ENCODE data around the gene ATP6V0B. TPM values are rescaled to one million over a fixed set of nuclear protein-coding genes. Genes with fewer than 3 reads are reported as not detected.

Gene ATP6V0B
- polyA plus RNA-seq, 1 experiment = 186 TPM

DNA sequence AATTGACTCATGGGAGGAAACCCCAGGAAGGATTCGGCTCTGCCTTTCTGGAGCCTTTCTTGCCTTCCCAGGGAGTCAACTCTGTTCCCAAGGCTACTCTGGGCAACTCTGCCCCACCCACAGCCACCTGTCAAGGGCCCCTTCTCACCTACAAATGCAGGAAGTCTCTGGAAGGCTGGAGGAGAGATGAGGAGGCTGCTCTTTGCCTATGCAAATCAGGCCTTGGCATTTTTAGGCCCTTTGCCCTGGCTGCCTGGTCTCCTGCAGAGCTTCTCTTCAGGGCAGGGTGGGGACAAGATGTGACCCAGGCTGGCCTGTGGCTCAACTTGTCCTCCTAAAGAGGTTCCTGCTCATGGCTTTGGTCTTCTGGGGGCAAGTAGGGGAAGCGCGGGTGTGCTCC is 51.1 kb downstream of the ATP6V0B start:
- TF ChIP-seq, protein P1, sequence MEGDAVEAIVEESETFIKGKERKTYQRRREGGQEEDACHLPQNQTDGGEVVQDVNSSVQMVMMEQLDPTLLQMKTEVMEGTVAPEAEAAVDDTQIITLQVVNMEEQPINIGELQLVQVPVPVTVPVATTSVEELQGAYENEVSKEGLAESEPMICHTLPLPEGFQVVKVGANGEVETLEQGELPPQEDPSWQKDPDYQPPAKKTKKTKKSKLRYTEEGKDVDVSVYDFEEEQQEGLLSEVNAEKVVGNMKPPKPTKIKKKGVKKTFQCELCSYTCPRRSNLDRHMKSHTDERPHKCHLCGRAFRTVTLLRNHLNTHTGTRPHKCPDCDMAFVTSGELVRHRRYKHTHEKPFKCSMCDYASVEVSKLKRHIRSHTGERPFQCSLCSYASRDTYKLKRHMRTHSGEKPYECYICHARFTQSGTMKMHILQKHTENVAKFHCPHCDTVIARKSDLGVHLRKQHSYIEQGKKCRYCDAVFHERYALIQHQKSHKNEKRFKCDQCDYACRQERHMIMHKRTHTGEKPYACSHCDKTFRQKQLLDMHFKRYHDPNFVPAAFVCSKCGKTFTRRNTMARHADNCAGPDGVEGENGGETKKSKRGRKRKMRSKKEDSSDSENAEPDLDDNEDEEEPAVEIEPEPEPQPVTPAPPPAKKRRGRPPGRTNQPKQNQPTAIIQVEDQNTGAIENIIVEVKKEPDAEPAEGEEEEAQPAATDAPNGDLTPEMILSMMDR (IDR thresholded peaks at IDR 0.05; ENCODE audit: insufficient read depth, low read depth, low read length) = no peak
- H3K4me3 ChIP-seq (ENCODE audit: low read depth, low read length) = no peak overlapping the region
- ChIA-PET CTCF (interaction anchor here (1.5 kb wide), 1 partner anchor 22 kb away, joined by 3 read pairs; no protein-coding TSS in a partner anchor), POLR2A (no interaction called here)
- H3K36me3 ChIP-seq (ENCODE audit: control insufficient read depth, insufficient read depth, low read length) = peaks cover 17% of the 10 kb centered on the region
- H3K27me3 ChIP-seq (ENCODE audit: control insufficient read depth, insufficient read depth, low read length) = no peaks in the 10 kb centered on the region
- DNase-seq (ENCODE audit: low read depth) = no peak

DNA sequence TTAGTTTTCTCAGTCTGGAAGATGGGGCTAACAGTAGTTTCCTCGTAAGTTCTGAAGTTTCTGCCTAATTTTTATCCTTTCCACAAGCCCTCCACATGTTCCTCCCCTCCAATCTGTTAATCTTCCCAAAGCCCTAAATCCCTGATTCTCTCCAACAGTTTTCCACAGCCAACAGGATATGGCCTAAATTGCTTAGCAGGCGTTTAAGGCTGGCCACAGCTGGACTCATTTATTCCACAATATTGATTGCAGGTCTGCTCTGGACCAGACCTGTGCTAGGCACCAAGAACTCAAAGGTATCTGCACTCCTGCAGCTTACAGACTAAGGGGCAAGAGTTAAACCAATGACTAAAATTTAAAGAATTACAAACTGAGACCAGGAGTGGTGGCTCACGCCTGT is 52.6 kb downstream of the ATP6V0B start:
- CTCF ChIA-PET = interaction anchor here (1.0 to 6.6 kb wide), 5 partner anchors 10 to 22 kb away, joined by 3 to 41 read pairs (median 6); no protein-coding TSS in a partner anchor
- Histone ChIP-seq H3K4me3 (ENCODE audit: low read depth, low read length) (no peak overlapping the region), H3K27me3 (ENCODE audit: control insufficient read depth, insufficient read depth, low read length) (no peaks in the 10 kb centered on the region), H3K36me3 (ENCODE audit: control insufficient read depth, insufficient read depth, low read length) (peaks cover 9% of the 10 kb centered on the region)
- DNase-seq (ENCODE audit: low read depth) = no peak
- POLR2A ChIA-PET = no interaction called here
- TF ChIP-seq, protein P1 (IDR thresholded peaks at IDR 0.05; ENCODE audit: insufficient read depth, low read depth, low read length) = no peak

Other genes with a start within 250 kb of the ATP6V0B start
- 0.17 and 0.39 TPM in 2 replicates for gene ARTN, start 41.2 kb upstream of the ATP6V0B start, polyA plus RNA-seq (2011; rRNA removed)
- 13.4 and 24.8 TPM in 2 replicates for gene IPO13, start 28.0 kb upstream of the ATP6V0B start, polyA plus RNA-seq (2011; rRNA removed)
- 20.9 and 35.3 TPM in 2 replicates for gene DPH2, start 5.0 kb upstream of the ATP6V0B start, polyA plus RNA-seq (2011; rRNA removed)
- gene B4GALT2, start 4.2 kb downstream of the ATP6V0B start, polyA plus RNA-seq (2011; rRNA removed) = 60.2 and 82.2 TPM in 2 replicates
- gene CCDC24, start 16.6 kb downstream of the ATP6V0B start, polyA plus RNA-seq (2011; rRNA removed) = 0.98 and 2.0 TPM in 2 replicates
- gene SLC6A9, start 56.5 kb downstream of the ATP6V0B start, polyA plus RNA-seq (2011; rRNA removed) = 29.2 and 53.9 TPM in 2 replicates
- gene KLF17, start 143.9 kb downstream of the ATP6V0B start, polyA plus RNA-seq (2011; rRNA removed) = 0.06 and 0.16 TPM in 2 replicates
- gene KLF18, start 166.7 kb downstream of the ATP6V0B start, polyA plus RNA-seq (2011; rRNA removed) = not detected in 2 replicates
- 32.4 and 45.1 TPM in 2 replicates for gene DMAP1, start 238.5 kb downstream of the ATP6V0B start, polyA plus RNA-seq (2011; rRNA removed)